GM18951 (cell line): ENCODE results near the gene SAMD4A.
"Not testable (repeated sequence)": the region's sequence is repeated elsewhere in the genome, so short reads cannot be mapped to it uniquely, and the experiment has no call there.

Experiments
- POLR2A ChIP-seq: IDR thresholded peaks from 4 replicates; pipeline ENCODE4 v1.6.1; 2011; ENCODE audit warnings: mild to moderate bottlenecking; ENCODE audit not compliant: insufficient read length, insufficient read depth; ENCODE audit errors: extremely low read depth
- in situ Hi-C: fragments of 300-500 bp; cut with MboI; formaldehyde crosslinking; loops from one replicate; pipeline ENCODE4 v1.12.0; 2022; ENCODE audit warnings: low sequenced_read_pairs, mixed read lengths, inconsistent platforms; ENCODE audit not compliant: unreplicated experiment

The SAMD4A gene

DNA sequence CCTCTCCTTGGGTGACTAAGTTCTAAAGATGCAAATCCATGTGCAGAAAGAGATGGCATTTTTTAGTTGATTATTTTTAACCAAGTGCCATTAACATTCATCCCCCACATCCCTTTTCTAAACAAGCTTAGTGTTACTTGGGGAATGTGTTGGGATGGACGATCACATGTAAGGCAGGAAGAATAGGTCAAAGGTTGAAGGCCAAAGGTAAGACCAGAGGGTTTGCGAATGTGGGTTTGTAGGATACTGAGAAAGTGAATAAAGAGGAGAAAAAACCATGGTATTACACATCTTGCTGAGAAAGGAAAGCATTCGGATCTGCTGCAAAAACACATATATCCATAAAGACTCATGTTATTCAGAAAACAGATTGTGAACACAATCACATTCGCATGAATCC lies 224.1 kb downstream of the SAMD4A start:
- in situ Hi-C loops = no loop called here
- no peak for TF ChIP-seq POLR2A

- in situ Hi-C loops = no loop called here
- no peak for TF ChIP-seq POLR2A
Measured at GRCh38 chr14:54792288-54792687, 225.4 kb downstream of the SAMD4A start.

- TF ChIP-seq POLR2A = no peak
- in situ Hi-C loops = no loop called here
Measured at GRCh38 chr14:54794159-54794558, 227.2 kb downstream of the SAMD4A start.

DNA sequence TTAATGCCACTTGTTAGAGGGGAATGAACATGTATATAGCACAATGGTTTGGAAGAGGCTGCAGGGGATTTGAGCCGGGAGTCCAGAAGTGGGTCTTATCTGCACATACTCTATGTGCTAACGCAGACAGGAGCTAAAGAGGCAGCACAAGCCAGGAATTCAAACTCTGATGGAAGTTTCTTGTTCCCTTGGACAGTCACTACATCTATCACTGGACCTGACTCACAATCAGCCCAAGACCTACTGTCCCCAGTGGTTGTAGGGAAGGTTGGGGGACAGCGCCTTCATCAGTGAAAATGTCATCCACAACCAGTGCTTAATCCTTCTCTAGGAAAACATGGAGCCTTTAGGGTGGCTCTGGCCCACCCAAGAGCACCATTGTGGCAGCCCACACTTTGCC lies 227.9 kb downstream of the SAMD4A start:
- in situ Hi-C loops = no loop called here
- no peak for TF ChIP-seq POLR2A

DNA sequence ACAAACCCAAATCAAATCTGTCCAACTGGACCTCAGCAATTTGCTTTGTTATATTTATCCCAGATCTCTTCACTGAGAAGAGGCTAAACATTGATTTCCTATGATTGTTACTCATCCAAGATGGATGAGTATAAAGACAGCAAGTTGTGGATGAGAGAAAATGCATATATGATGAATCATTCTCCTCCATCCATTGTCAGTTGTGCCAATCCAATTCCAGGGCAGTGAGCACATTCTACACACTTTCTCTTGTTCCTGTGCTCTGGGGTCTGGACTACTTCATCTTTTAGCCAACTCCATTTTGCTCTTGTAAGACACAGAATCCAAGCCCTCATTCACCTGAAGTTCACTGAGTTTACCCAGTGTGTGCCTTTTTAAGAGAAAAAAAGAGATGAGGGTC lies 230.0 kb downstream of the SAMD4A start:
- in situ Hi-C loops = no loop called here
- no peak for TF ChIP-seq POLR2A

DNA sequence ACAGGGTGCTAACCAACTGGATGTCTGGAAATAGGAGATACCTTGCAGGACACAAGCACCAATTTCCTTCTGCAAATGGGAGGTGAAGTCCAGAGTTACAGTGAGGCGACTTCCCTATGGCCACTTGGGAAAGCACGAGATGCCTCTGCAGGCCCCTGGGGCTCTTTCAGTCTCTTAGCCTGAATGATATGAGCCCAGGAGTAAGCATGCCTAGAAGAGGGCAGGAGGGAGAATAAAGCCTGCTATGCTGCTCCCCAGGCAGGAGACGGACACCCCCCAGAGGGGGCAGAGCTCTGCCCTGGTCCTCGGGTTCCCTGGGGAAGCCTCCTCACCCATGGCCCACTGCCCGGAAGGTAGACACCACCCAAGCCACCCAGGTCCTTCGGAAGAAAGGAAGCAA lies 230.6 kb downstream of the SAMD4A start:
- in situ Hi-C loops = no loop called here

GRCh38 chr14:54797986-54798385 lies 231.1 kb downstream of the SAMD4A start:
- no peak for TF ChIP-seq POLR2A
- in situ Hi-C loops = no loop called here

More for the DNA sequence above, 230.6 kb downstream of the SAMD4A start:
- no peak for TF ChIP-seq POLR2A

- no peak for TF ChIP-seq POLR2A
- in situ Hi-C loops = no loop called here
Measured at GRCh38 chr14:54798465-54799124, 231.7 kb downstream of the SAMD4A start.

- in situ Hi-C loops = not testable (repeated sequence)
Measured at GRCh38 chr14:54801482-54801881, 234.6 kb downstream of the SAMD4A start.

GRCh38 chr14:54803396-54803795 lies 236.5 kb downstream of the SAMD4A start:
- TF ChIP-seq POLR2A = no peak
- in situ Hi-C loops = no loop called here

- in situ Hi-C loops = no loop called here
- no peak for TF ChIP-seq POLR2A
Measured at GRCh38 chr14:54803926-54804537, 237.1 kb downstream of the SAMD4A start.

- TF ChIP-seq POLR2A = no peak
- in situ Hi-C loops = no loop called here
Measured at GRCh38 chr14:54804538-54805041, 237.7 kb downstream of the SAMD4A start.

GRCh38 chr14:54805070-54805444 lies 238.1 kb downstream of the SAMD4A start:
- in situ Hi-C loops = no loop called here

GRCh38 chr14:54805445-54806322 lies 238.8 kb downstream of the SAMD4A start:
- in situ Hi-C loops = no loop called here
- no peak for TF ChIP-seq POLR2A

More at GRCh38 chr14:54805070-54805444, 238.1 kb downstream of the SAMD4A start:
- TF ChIP-seq POLR2A = no peak

- no peak for TF ChIP-seq POLR2A
- in situ Hi-C loops = no loop called here
Measured at GRCh38 chr14:54806616-54807015, 239.7 kb downstream of the SAMD4A start.
